Esophagus (tissue), 2 donors: Measurements from ENCODE around the gene LRRC43. TPM values are rescaled to one million over a fixed set of nuclear protein-coding genes. Genes with fewer than 3 reads are reported as not detected.
A peak's percentile ranks its signal among the peaks of the same experiment; 100 is the strongest.

ENCODE experiments used
- H3K27ac ChIP-seq, 2 donors: one replicate each; pipeline ENCODE4 v1.5.1; 2013; ENCODE audit warnings: low read depth in 2 of 2, mild to moderate bottlenecking in 2 of 2, inconsistent platforms in 1 of 2, low read length in 1 of 2, moderate library complexity in 1 of 2
- H3K27me3 ChIP-seq, 2 donors: one replicate each; pipeline ENCODE4 v1.6.1; 2013; ENCODE audit warnings: low read length in 2 of 2, control low read depth in 1 of 2, mild to moderate bottlenecking in 1 of 2; ENCODE audit not compliant: insufficient read depth in 2 of 2, control insufficient read depth in 1 of 2
- H3K36me3 ChIP-seq, 2 donors: one replicate each; pipeline ENCODE4 v1.6.1; 2013; ENCODE audit warnings: low read length in 1 of 2; ENCODE audit not compliant: control insufficient read depth in 2 of 2, insufficient read depth in 2 of 2
- H3K4me1 ChIP-seq, 2 donors: one replicate each; pipeline ENCODE4 v1.6.1; 2013; ENCODE audit warnings: low read length in 1 of 2; ENCODE audit not compliant: control insufficient read depth in 2 of 2, insufficient read depth in 2 of 2
- H3K4me3 ChIP-seq, 2 donors: one replicate each; pipeline ENCODE4 v1.5.1; 2013; ENCODE audit warnings: low read length in 2 of 2, mild to moderate bottlenecking in 2 of 2, low read depth in 1 of 2, moderate library complexity in 1 of 2
- H3K9me3 ChIP-seq, 2 donors: one replicate each; pipeline ENCODE4 v1.6.1; 2013; ENCODE audit warnings: mild to moderate bottlenecking in 2 of 2, low read depth in 1 of 2, low read length in 1 of 2, moderate library complexity in 1 of 2; ENCODE audit not compliant: control insufficient read depth in 2 of 2, insufficient read depth in 1 of 2
- WGBS, 2 donors: extraction: QIAGEN DNeasy Blood & Tissue Kit; methylation state at CpG; one replicate each; pipeline ENCODE4 v1.1.7; 2013; 5-methylcytosine and 5-hydroxymethylcytosine counted together
- polyA plus RNA-seq, 2 donors: library from polyadenylated mRNA; stranded (reverse); fragments of 200-250 nt; gene quantifications; one replicate each; pipeline ENCODE4 v1.2.3, GENCODE V29; 2013
- donor health status: healthy with polysubstance abuse.
- donor health status: Bipolar disorder and iron deficiency.

Gene LRRC43
- polyA plus RNA-seq, 2 donors: 0.21 TPM; not detected in 1

- WGBS, 2 donors: 73 to 77% methylated on average over 8 of the region's 8 CpGs
Measured at GRCh38 chr12:122207391-122207790, 24.5 kb downstream of the LRRC43 start.

GRCh38 chr12:122208073-122208820 lies 25.3 kb downstream of the LRRC43 start:
- WGBS, 2 donors: 91 to 94% methylated on average over 18 of the region's 18 CpGs
- no peaks in the 10 kb centered on the region for H3K9me3 ChIP-seq
- H3K4me3 ChIP-seq: no peak overlapping the region
- no peak overlapping the region for H3K27ac ChIP-seq
- no peaks in the 10 kb centered on the region for H3K27me3 ChIP-seq
- peaks cover 10 to 14% of the 10 kb centered on the region in 2 donors for H3K36me3 ChIP-seq
- peaks cover 2 to 7% of the 10 kb centered on the region in 2 donors for H3K4me1 ChIP-seq

More at GRCh38 chr12:122207391-122207790, 24.5 kb downstream of the LRRC43 start:
- no peak overlapping the region for H3K27ac ChIP-seq
- H3K36me3 ChIP-seq: peaks cover 10% of the 10 kb centered on the region in 2 donors
- peaks cover 2 to 9% of the 10 kb centered on the region in 2 donors for H3K4me1 ChIP-seq
- H3K27me3 ChIP-seq: no peaks in the 10 kb centered on the region
- no peaks in the 10 kb centered on the region for H3K9me3 ChIP-seq
- H3K4me3 ChIP-seq: no peak overlapping the region

- Histone ChIP-seq H3K36me3 (peaks cover 12 to 32% of the 10 kb centered on the region in 2 donors), H3K4me3 (no peak overlapping the region), H3K9me3 (no peaks in the 10 kb centered on the region), H3K27ac (no peak overlapping the region), H3K4me1 (no peaks in the 10 kb centered on the region), H3K27me3 (no peaks in the 10 kb centered on the region)
- WGBS, 2 donors: 79 to 80% methylated on average over 5 of the region's 5 CpGs
Measured at GRCh38 chr12:122215771-122216170, 32.8 kb downstream of the LRRC43 start.

GRCh38 chr12:122216445-122216844 lies 33.5 kb downstream of the LRRC43 start:
- peaks cover 12 to 30% of the 10 kb centered on the region in 2 donors for H3K36me3 ChIP-seq
- H3K27ac ChIP-seq: no peak overlapping the region
- no peaks in the 10 kb centered on the region for H3K4me1 ChIP-seq
- 94 to 100% methylated on average over 1 of the region's 1 CpG for WGBS, 2 donors
- H3K9me3 ChIP-seq: no peaks in the 10 kb centered on the region
- H3K4me3 ChIP-seq: no peak overlapping the region
- H3K27me3 ChIP-seq: no peaks in the 10 kb centered on the region

- Histone ChIP-seq H3K9me3 (peaks cover 0 to 2% of the 10 kb centered on the region in 2 donors), H3K27ac (peak within 1 kb of the TSS; percentile 96 to 100), H3K36me3 (peaks cover 3 to 11% of the 10 kb centered on the region in 2 donors), H3K4me1 (peaks cover 3 to 13% of the 10 kb centered on the region in 2 donors), H3K27me3 (no peaks in the 10 kb centered on the region), H3K4me3 (peak within 1 kb of the TSS; percentile 70 to 84)
- 0% methylated on average over 66 to 74 of the region's 74 CpGs for WGBS, 2 donors
Measured at GRCh38 chr12:122225683-122226365, 42.9 kb downstream of the LRRC43 start, which contains the start of gene DIABLO. TSS of gene DIABLO (minus strand) at chr12:122226052. CDS start at chr12:122226014, 38 bp downstream.

- WGBS, 2 donors: 7 to 9% methylated on average over 47 to 55 of the region's 55 CpGs
- Histone ChIP-seq H3K27ac (peak overlapping the region; percentile 44 to 45), H3K4me3 (peak overlapping the region; percentile 11 to 46), H3K27me3 (no peaks in the 10 kb centered on the region), H3K9me3 (peaks cover 0 to 2% of the 10 kb centered on the region in 2 donors), H3K36me3 (peaks cover 6 to 9% of the 10 kb centered on the region in 2 donors), H3K4me1 (peaks cover 3 to 13% of the 10 kb centered on the region in 2 donors)
Measured at GRCh38 chr12:122226366-122227125, 43.6 kb downstream of the LRRC43 start.

GRCh38 chr12:122227341-122227740 lies 44.4 kb downstream of the LRRC43 start:
- Histone ChIP-seq H3K27ac (no peak overlapping the region), H3K4me3 (no peak overlapping the region), H3K36me3 (peaks cover 6 to 9% of the 10 kb centered on the region in 2 donors), H3K9me3 (peaks cover 0 to 2% of the 10 kb centered on the region in 2 donors), H3K4me1 (peaks cover 3 to 13% of the 10 kb centered on the region in 2 donors), H3K27me3 (no peaks in the 10 kb centered on the region)
- 85 to 86% methylated on average over 17 of the region's 17 CpGs for WGBS, 2 donors

- peaks cover 3 to 13% of the 10 kb centered on the region in 2 donors for H3K4me1 ChIP-seq
- peaks cover 6% of the 10 kb centered on the region in 2 donors for H3K36me3 ChIP-seq
- no peaks in the 10 kb centered on the region for H3K27me3 ChIP-seq
- WGBS, 2 donors: 91% methylated on average over 5 of the region's 5 CpGs
- peaks cover 0 to 2% of the 10 kb centered on the region in 2 donors for H3K9me3 ChIP-seq
- H3K4me3 ChIP-seq: no peak overlapping the region
- no peak overlapping the region for H3K27ac ChIP-seq
Measured at GRCh38 chr12:122228092-122228491, 45.2 kb downstream of the LRRC43 start.

- WGBS, 2 donors: 73 to 79% methylated on average over 6 of the region's 6 CpGs
Measured at GRCh38 chr12:122230798-122231197, 47.9 kb downstream of the LRRC43 start.

More at GRCh38 chr12:122230798-122231197, 47.9 kb downstream of the LRRC43 start:
- peaks cover 11 to 14% of the 10 kb centered on the region in 2 donors for H3K36me3 ChIP-seq
- no peaks in the 10 kb centered on the region for H3K27me3 ChIP-seq
- H3K4me3 ChIP-seq: no peak overlapping the region
- H3K27ac ChIP-seq: no peak overlapping the region
- peaks cover 0 to 2% of the 10 kb centered on the region in 2 donors for H3K9me3 ChIP-seq
- peaks cover 3 to 11% of the 10 kb centered on the region in 2 donors for H3K4me1 ChIP-seq
